Upper lobe of left lung (tissue), 4 donors: ENCODE measurements around the gene PTPRC.

Experiments used
- EP300 ChIP-seq, 4 donors: sonication (generic); formaldehyde crosslinking; IDR thresholded peaks; one replicate each; pipeline ENCODE4 v1.5.1; 2017; ENCODE audit warnings: antibody characterized with exemption in 4 of 4, control low read depth in 2 of 4
- POLR2AphosphoS5 ChIP-seq, 2 donors: sonication (generic); formaldehyde crosslinking; IDR thresholded peaks; one replicate each; pipeline ENCODE4 v1.5.1; 2017; ENCODE audit warnings: antibody characterized with exemption in 2 of 2
- TF ChIP-seq, protein P1 (sequence below), 6 experiments: fragments of 450-650 bp in 4 of 6; fragments of 200-600 bp in 2 of 6; sonication (generic) in 2 of 6; IDR thresholded peaks; one replicate each; pipeline ENCODE4 v1.5.1; 2016 to 2019; ENCODE audit warnings: antibody characterized with exemption in 6 of 6

DNA sequence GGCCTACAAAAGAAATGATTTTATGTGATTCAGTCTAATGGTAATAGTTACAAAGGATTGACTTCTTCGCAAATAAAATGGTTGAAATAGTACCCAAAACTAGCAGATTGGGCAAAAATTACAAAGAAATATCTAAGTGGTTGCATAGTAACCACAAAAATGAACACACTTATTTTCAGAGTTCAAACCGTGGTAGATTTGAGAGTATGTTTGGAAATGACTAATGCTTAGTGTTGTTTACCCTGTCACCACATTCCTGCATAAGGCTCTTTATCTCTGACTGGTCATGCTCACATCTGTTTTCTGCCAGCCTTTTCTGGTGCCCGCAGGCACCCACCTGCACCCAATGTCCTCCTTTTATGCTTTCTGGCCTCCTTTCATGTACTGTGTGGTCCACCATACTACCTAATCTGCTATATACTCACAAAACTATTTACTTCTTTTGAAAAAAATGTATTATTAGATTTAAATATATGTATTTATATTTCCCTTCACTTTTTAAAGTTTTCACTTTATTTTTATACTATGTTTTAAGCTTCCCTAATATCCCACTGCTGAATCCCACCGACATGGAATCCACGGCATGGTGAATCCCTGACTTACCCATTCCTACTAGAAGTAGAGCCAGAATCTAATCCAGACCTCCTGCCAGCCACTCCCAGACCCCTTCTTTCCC, 30.3 kb downstream of the PTPRC start:
- TF ChIP-seq, protein P1, sequence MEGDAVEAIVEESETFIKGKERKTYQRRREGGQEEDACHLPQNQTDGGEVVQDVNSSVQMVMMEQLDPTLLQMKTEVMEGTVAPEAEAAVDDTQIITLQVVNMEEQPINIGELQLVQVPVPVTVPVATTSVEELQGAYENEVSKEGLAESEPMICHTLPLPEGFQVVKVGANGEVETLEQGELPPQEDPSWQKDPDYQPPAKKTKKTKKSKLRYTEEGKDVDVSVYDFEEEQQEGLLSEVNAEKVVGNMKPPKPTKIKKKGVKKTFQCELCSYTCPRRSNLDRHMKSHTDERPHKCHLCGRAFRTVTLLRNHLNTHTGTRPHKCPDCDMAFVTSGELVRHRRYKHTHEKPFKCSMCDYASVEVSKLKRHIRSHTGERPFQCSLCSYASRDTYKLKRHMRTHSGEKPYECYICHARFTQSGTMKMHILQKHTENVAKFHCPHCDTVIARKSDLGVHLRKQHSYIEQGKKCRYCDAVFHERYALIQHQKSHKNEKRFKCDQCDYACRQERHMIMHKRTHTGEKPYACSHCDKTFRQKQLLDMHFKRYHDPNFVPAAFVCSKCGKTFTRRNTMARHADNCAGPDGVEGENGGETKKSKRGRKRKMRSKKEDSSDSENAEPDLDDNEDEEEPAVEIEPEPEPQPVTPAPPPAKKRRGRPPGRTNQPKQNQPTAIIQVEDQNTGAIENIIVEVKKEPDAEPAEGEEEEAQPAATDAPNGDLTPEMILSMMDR (IDR thresholded peaks at IDR 0.05) = no peak
- TF ChIP-seq POLR2AphosphoS5 (IDR thresholded peaks at IDR 0.05) (no peak), EP300 (IDR thresholded peaks at IDR 0.05) (no peak)
